ENCODE results near the gene HOOK2.

HOOK2 gene

GRCh38 chr19:12782174-12782423 lies 6.7 kb upstream of the HOOK2 start:
- no peak for FAIRE-seq
- TF ChIP-seq POLR2A (IDR thresholded peaks at IDR 0.05; ENCODE audit: low read depth, low read length): no peak
- DNase-seq (ENCODE audit: insufficient read length, low spot score): no peak

GRCh38 chr19:12779162-12779993 lies 4.0 kb upstream of the HOOK2 start:
- no peak for TF ChIP-seq POLR2A (IDR thresholded peaks at IDR 0.05; ENCODE audit: low read depth, low read length)
- no peak for DNase-seq (ENCODE audit: insufficient read length, low spot score)
- no peak for FAIRE-seq

GRCh38 chr19:12778905-12779161 lies 3.5 kb upstream of the HOOK2 start:
- no peak for TF ChIP-seq POLR2A (IDR thresholded peaks at IDR 0.05; ENCODE audit: low read depth, low read length)
- DNase-seq (ENCODE audit: insufficient read length, low spot score) (no peak), FAIRE-seq (no peak)

GRCh38 chr19:12778017-12778904 lies 2.9 kb upstream of the HOOK2 start:
- no peak for FAIRE-seq
- TF ChIP-seq POLR2A (IDR thresholded peaks at IDR 0.05; ENCODE audit: low read depth, low read length): peak; percentile 31; the same call in 1 of the 2 replicates
- no peak for DNase-seq (ENCODE audit: insufficient read length, low spot score)

GRCh38 chr19:12777217-12778016 lies 2.1 kb upstream of the HOOK2 start:
- DNase-seq (ENCODE audit: insufficient read length, low spot score) (peak; percentile 78), FAIRE-seq (no peak)
- TF ChIP-seq POLR2A (IDR thresholded peaks at IDR 0.05; ENCODE audit: low read depth, low read length): no peak

- no peak for TF ChIP-seq POLR2A (IDR thresholded peaks at IDR 0.05; ENCODE audit: low read depth, low read length)
- DNase-seq (ENCODE audit: insufficient read length, low spot score): no peak
- no peak for FAIRE-seq
Observed at GRCh38 chr19:12773571-12773970, 1.8 kb downstream of the HOOK2 start.

- no peak for FAIRE-seq
- DNase-seq (ENCODE audit: insufficient read length, low spot score): no peak
- no peak for TF ChIP-seq POLR2A (IDR thresholded peaks at IDR 0.05; ENCODE audit: low read depth, low read length)
Observed at GRCh38 chr19:12772323-12772722, 3.0 kb downstream of the HOOK2 start.

- no peak for FAIRE-seq
- no peak for TF ChIP-seq POLR2A (IDR thresholded peaks at IDR 0.05; ENCODE audit: low read depth, low read length)
- DNase-seq (ENCODE audit: insufficient read length, low spot score): no peak
Observed at GRCh38 chr19:12770922-12771321, 4.4 kb downstream of the HOOK2 start.

GRCh38 chr19:12769689-12770088 lies 5.7 kb downstream of the HOOK2 start:
- FAIRE-seq (no peak), DNase-seq (ENCODE audit: insufficient read length, low spot score) (no peak)

GRCh38 chr19:12767666-12768065 lies 7.7 kb downstream of the HOOK2 start:
- TF ChIP-seq POLR2A (IDR thresholded peaks at IDR 0.05; ENCODE audit: low read depth, low read length): no peak
- FAIRE-seq: no peak
- DNase-seq (ENCODE audit: insufficient read length, low spot score): no peak

More at GRCh38 chr19:12769689-12770088, 5.7 kb downstream of the HOOK2 start:
- no peak for TF ChIP-seq POLR2A (IDR thresholded peaks at IDR 0.05; ENCODE audit: low read depth, low read length)

- TF ChIP-seq POLR2A (IDR thresholded peaks at IDR 0.05; ENCODE audit: low read depth, low read length): no peak
- DNase-seq (ENCODE audit: insufficient read length, low spot score): no peak
- FAIRE-seq: no peak
Observed at GRCh38 chr19:12767150-12767549, 8.2 kb downstream of the HOOK2 start.

GRCh38 chr19:12766051-12766521 lies 9.3 kb downstream of the HOOK2 start:
- peak; percentile 90 for DNase-seq (ENCODE audit: insufficient read length, low spot score)
- no peak for FAIRE-seq
- TF ChIP-seq POLR2A (IDR thresholded peaks at IDR 0.05; ENCODE audit: low read depth, low read length): no peak

- no peak for TF ChIP-seq POLR2A (IDR thresholded peaks at IDR 0.05; ENCODE audit: low read depth, low read length)
- no peak for DNase-seq (ENCODE audit: insufficient read length, low spot score)
- FAIRE-seq: no peak
Observed at GRCh38 chr19:12764698-12765097, 10.7 kb downstream of the HOOK2 start.

- no peak for DNase-seq (ENCODE audit: insufficient read length, low spot score)
Observed at GRCh38 chr19:12763100-12763499, 12.3 kb downstream of the HOOK2 start.

More at GRCh38 chr19:12763100-12763499, 12.3 kb downstream of the HOOK2 start:
- no peak for TF ChIP-seq POLR2A (IDR thresholded peaks at IDR 0.05; ENCODE audit: low read depth, low read length)
- FAIRE-seq: no peak

All from H54 (cell line).